Naive thymus-derived CD4-positive, alpha-beta T cell (primary cell): ENCODE results near the gene C16orf87. TPM values are rescaled to one million over a fixed set of nuclear protein-coding genes. Genes with fewer than 3 reads are reported as not detected.
"Not testable (repeated sequence)": the region's sequence is repeated elsewhere in the genome, so short reads cannot be mapped to it uniquely, and the experiment has no call there.

ENCODE experiments used
- ATAC-seq: fragments of 150-1000 bp; cut with Tn5 transposase; 2 replicates; pipeline ENCODE4 v1.10.0; 2021; ENCODE audit warnings: mild to moderate bottlenecking, moderate library complexity
- CTCF ChIA-PET: fragments of 350-600 bp; sonication (Branson Sonifier 250); formaldehyde crosslinking; loops from one replicate; lab custom pipeline; 2021; ENCODE audit warnings: antibody characterized with exemption; lab: Charles Lee
- POLR2A ChIA-PET: fragments of 350-600 bp; sonication (Branson Sonifier 250); formaldehyde crosslinking; loops from one replicate; lab custom pipeline; 2021; ENCODE audit warnings: antibody characterized with exemption, inconsistent platforms; lab: Charles Lee
- DNase-seq, 9 donors: peaks; one replicate each; pipeline versions ENCODE4 v3.0.0 to v3.0.0-alpha.2; 2020 to 2022; ENCODE audit warnings: mixed read lengths in 1 of 9
- H3K27ac ChIP-seq: one replicate; pipeline ENCODE4 v1.7.0; 2013; ENCODE audit warnings: mild to moderate bottlenecking, low read depth, low read length, moderate library complexity
- H3K27me3 ChIP-seq, 2 donors: one replicate each; pipeline ENCODE4 v1.7.0; 2013; ENCODE audit warnings: low read length in 2 of 2, mild to moderate bottlenecking in 2 of 2, moderate library complexity in 2 of 2; ENCODE audit not compliant: control insufficient read depth in 2 of 2, insufficient read depth in 2 of 2
- H3K36me3 ChIP-seq, 3 experiments: 1 replicate in 2 of 3; 2 replicates in 1 of 3; pipeline ENCODE4 v1.7.0; 2013; ENCODE audit warnings: low read length in 3 of 3, mild to moderate bottlenecking in 3 of 3, moderate library complexity in 1 of 3; ENCODE audit not compliant: insufficient read depth in 3 of 3, control insufficient read depth in 2 of 3
- H3K4me1 ChIP-seq, 2 donors: one replicate each; pipeline ENCODE4 v1.7.0; 2013; ENCODE audit warnings: low read length in 2 of 2, mild to moderate bottlenecking in 2 of 2, moderate library complexity in 1 of 2; ENCODE audit not compliant: control insufficient read depth in 2 of 2, insufficient read depth in 2 of 2
- H3K4me3 ChIP-seq: 2 replicates; pipeline ENCODE4 v1.7.0; 2013; ENCODE audit warnings: mild to moderate bottlenecking, low read length
- H3K9me3 ChIP-seq, 3 experiments: 1 replicate in 2 of 3; 2 replicates in 1 of 3; pipeline ENCODE4 v1.7.0; 2013; ENCODE audit warnings: low read length in 3 of 3; ENCODE audit not compliant: control insufficient read depth in 2 of 3
- H3K27ac Mint-ChIP-seq, 9 donors: one replicate each; pipeline ENCODE4 v1.8.0; 2020 to 2022; ENCODE audit warnings: mixed read lengths in 9 of 9, mild to moderate bottlenecking in 8 of 9, moderate library complexity in 5 of 9, inconsistent platforms in 2 of 9
- H3K27me3 Mint-ChIP-seq, 5 donors: one replicate each; pipeline ENCODE4 v1.8.0; 2021 to 2022; ENCODE audit warnings: mixed read lengths in 5 of 5, mild to moderate bottlenecking in 1 of 5
- H3K36me3 Mint-ChIP-seq, 5 donors: one replicate each; pipeline ENCODE4 v1.8.0; 2020 to 2022; ENCODE audit warnings: mixed read lengths in 5 of 5, mild to moderate bottlenecking in 3 of 5, inconsistent platforms in 1 of 5
- H3K4me1 Mint-ChIP-seq, 7 donors: one replicate each; pipeline ENCODE4 v1.8.0; 2020 to 2022; ENCODE audit warnings: mixed read lengths in 7 of 7, mild to moderate bottlenecking in 3 of 7, inconsistent platforms in 1 of 7
- H3K4me3 Mint-ChIP-seq, 10 donors: one replicate each; pipeline ENCODE4 v1.8.0; 2020 to 2022; ENCODE audit warnings: mild to moderate bottlenecking in 10 of 10, mixed read lengths in 10 of 10, moderate library complexity in 6 of 10, inconsistent platforms in 2 of 10
- H3K9me3 Mint-ChIP-seq, 11 donors: one replicate each; pipeline ENCODE4 v1.8.0; 2020 to 2022; ENCODE audit warnings: mixed read lengths in 11 of 11, mild to moderate bottlenecking in 4 of 11, inconsistent platforms in 1 of 11, moderate library complexity in 1 of 11
- intact Hi-C, 2 donors: fragments of 100-400 bp; cut with micrococcal nuclease; formaldehyde crosslinking; loops; one replicate each; pipeline ENCODE4 v1.15.1; 2023
- polyA plus RNA-seq, 2 donors: library from polyadenylated mRNA; unstranded; fragments of 300-500 nt; fragmentation: Illumina TruSeq; gene quantifications; one replicate each; pipeline ENCODE4 v1.2.3, GENCODE V29; 2021
- total RNA-seq, 6 experiments: library from RNA in 5 of 6; stranded (reverse) in 5 of 6; gene quantifications; 1 replicate in 5 of 6; 2 replicates in 1 of 6; pipeline ENCODE4 v1.2.3 and lab custom pipeline; 2021 to 2026

Gene C16orf87
- total and polyA plus RNA-seq, 7 experiments from 2014 or later: 5.3 to 14.0 (median 8.8) TPM

DNA sequence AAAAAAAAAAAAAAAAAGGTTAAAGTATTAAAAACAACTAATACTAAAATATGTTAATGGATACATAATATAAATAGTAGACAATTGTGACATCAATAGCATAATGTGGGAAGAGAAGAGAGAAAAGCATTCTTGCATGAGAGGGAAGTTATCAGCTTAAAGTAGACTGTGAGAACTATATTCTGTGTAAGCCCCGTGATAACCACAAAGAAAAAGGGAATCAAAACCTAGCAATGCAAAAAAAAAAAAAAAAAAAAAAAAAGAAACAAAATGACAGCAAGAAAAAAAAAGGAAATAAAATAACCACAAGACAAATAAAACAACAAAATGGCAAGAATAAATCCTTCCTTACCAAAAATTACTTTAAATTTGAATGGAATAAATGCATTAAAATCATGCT, 43.1 kb downstream of the C16orf87 start:
- peaks cover 5 to 14% (median 9%) of the 10 kb centered on the region in 5 donors for H3K36me3 Mint-ChIP-seq
- ATAC-seq (no peak), DNase-seq (no peak)
- H3K36me3 ChIP-seq: no peaks in the 10 kb centered on the region
- CTCF ChIA-PET: no interaction called here
- peak overlapping the region in 2 of 9 donors; percentile 14 to 34 for H3K27ac Mint-ChIP-seq
- peaks cover 5 to 29% (median 26%) of the 10 kb centered on the region in 7 donors for H3K4me1 Mint-ChIP-seq
- no peak overlapping the region for H3K27ac ChIP-seq
- no peaks in the 10 kb centered on the region for H3K27me3 ChIP-seq
- no peak overlapping the region for H3K4me3 Mint-ChIP-seq
- peaks cover 0 to 3% (median 0%) of the 10 kb centered on the region in 5 donors for H3K27me3 Mint-ChIP-seq
- intact Hi-C loops: no loop called here
- peaks cover 0 to 10% of the 10 kb centered on the region in 2 donors for H3K4me1 ChIP-seq
- peaks cover 4 to 26% (median 7%) of the 10 kb centered on the region in 11 donors for H3K9me3 Mint-ChIP-seq
- H3K9me3 ChIP-seq: peaks cover 0 to 9% (median 0%) of the 10 kb centered on the region in 3 experiments
- H3K4me3 ChIP-seq: no peak overlapping the region
- POLR2A ChIA-PET: interaction anchor here (0.6 kb wide), 1 partner anchor 10 kb away, joined by 3 read pairs; no protein-coding TSS in a partner anchor

DNA sequence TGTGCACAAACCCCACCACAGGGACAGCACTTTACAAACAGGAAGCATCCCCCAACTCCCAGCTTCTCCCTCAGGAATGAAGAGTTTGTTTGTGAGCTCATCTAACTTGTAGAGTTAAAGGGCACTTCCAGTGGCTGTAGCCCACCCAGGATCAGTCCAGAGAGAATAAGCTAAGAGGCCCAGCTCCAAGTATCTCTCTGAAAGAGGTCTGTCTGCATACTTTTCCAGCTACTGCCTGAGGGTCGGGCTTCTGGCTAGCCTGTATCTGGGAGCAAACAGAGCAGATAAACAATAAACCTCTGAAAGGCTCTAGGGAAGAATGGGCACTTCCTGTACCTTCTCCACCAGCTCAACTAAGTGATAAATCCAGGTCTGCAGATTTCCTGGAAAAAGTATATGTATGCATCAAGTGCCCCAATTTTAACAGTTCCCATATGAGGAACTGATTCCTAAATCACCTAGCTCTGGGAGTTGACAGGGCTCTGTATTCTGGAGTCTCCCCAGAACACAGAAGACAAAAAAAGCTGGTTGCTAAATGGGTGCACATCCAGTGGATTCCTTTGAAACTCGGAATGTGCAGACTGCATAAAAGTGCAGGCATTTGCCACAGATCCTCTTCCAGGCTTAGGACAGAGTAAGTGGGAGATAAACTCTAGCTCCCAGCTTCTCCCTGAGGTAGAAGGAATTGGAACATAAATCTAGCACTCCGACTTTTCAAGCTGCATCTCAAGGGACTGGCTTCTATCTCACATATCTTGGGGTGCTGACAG, 45.7 kb downstream of the C16orf87 start:
- no peaks in the 10 kb centered on the region for H3K36me3 ChIP-seq
- H3K36me3 Mint-ChIP-seq: peaks cover 0 to 10% (median 6%) of the 10 kb centered on the region in 5 donors
- H3K27ac Mint-ChIP-seq: no peak overlapping the region
- ChIA-PET POLR2A (interaction anchor here (0.5 to 0.6 kb wide), 2 partner anchors 81 to 92 kb away, joined by 3 to 4 read pairs; no protein-coding TSS in a partner anchor), CTCF (no interaction called here)
- peaks cover 0 to 9% (median 0%) of the 10 kb centered on the region in 3 experiments for H3K9me3 ChIP-seq
- no peak overlapping the region for H3K27ac ChIP-seq
- peaks cover 0 to 3% (median 0%) of the 10 kb centered on the region in 5 donors for H3K27me3 Mint-ChIP-seq
- no peak overlapping the region for H3K4me3 ChIP-seq
- intact Hi-C loops: no loop called here
- peaks cover 0 to 5% of the 10 kb centered on the region in 2 donors for H3K4me1 ChIP-seq
- H3K27me3 ChIP-seq: no peaks in the 10 kb centered on the region
- DNase-seq (no peak), ATAC-seq (no peak)
- H3K4me1 Mint-ChIP-seq: peaks cover 5 to 20% (median 17%) of the 10 kb centered on the region in 7 donors
- H3K4me3 Mint-ChIP-seq: no peak overlapping the region
- peaks cover 3 to 21% (median 7%) of the 10 kb centered on the region in 11 donors for H3K9me3 Mint-ChIP-seq

DNA sequence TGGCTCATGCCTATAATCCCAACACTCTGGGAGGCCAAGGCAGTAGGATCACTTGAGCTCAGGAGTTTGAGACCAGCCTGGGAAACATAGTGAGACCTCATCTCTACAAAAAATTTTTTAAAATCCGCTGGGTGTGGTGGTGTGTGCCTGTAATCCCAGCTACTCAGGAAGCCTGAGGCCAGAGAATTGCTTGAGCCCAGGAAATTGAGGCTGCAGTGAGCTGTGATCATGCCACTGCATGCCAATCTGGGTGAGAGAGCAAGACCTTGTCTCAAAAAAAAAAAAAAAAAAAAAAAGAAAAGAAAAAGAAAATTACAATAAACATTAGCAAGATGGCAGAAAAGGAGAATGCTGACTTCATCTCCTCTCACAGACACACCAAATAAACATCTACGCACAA, 46.4 kb downstream of the C16orf87 start:
- H3K4me3 Mint-ChIP-seq, DNase-seq, H3K9me3 ChIP-seq, H3K36me3 ChIP-seq, H3K27ac Mint-ChIP-seq, CTCF ChIA-PET, H3K4me1 ChIP-seq, H3K27ac ChIP-seq, intact Hi-C loops, H3K27me3 Mint-ChIP-seq, H3K36me3 Mint-ChIP-seq, H3K27me3 ChIP-seq, ATAC-seq, H3K4me3 ChIP-seq: not testable (repeated sequence)
- peaks cover 5 to 15% (median 14%) of the 10 kb centered on the region in 7 donors for H3K4me1 Mint-ChIP-seq
- H3K9me3 Mint-ChIP-seq: peaks cover 3 to 21% (median 8%) of the 10 kb centered on the region in 11 donors
- POLR2A ChIA-PET: interaction anchor here (0.5 kb wide), 1 partner anchor 91 kb away, joined by 4 read pairs; no protein-coding TSS in a partner anchor

DNA sequence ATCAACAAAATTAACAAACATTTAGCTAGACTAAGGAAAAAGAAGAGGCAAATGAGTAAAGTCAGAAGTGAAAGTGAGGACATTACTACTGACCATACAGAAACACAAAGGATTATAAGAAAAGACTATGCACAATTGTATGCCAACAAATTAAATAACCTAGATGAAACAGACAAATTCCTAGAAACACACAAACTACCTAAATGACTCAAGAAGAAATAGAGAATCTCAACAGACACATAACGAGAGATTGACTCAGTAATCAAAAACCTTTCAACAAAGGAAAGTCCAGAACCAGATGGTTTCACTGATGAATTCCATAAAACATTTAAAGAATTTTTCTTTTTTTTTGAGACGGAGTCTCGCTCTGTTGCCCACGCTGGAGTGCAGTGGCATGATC, 47.2 kb downstream of the C16orf87 start:
- H3K27ac Mint-ChIP-seq: no peak overlapping the region
- intact Hi-C loops: no loop called here
- Histone ChIP-seq H3K36me3 (no peaks in the 10 kb centered on the region), H3K27ac (no peak overlapping the region), H3K4me1 (no peaks in the 10 kb centered on the region), H3K9me3 (peaks cover 0 to 9% (median 0%) of the 10 kb centered on the region in 3 experiments), H3K4me3 (no peak overlapping the region), H3K27me3 (no peaks in the 10 kb centered on the region)
- H3K36me3 Mint-ChIP-seq: peaks cover 0 to 10% (median 6%) of the 10 kb centered on the region in 5 donors
- no peak for ATAC-seq
- CTCF ChIA-PET: no interaction called here
- no peak for DNase-seq
- H3K4me3 Mint-ChIP-seq: no peak overlapping the region
- peaks cover 0 to 3% (median 0%) of the 10 kb centered on the region in 5 donors for H3K27me3 Mint-ChIP-seq
- POLR2A ChIA-PET: no interaction called here
- H3K4me1 Mint-ChIP-seq: peaks cover 3 to 9% (median 7%) of the 10 kb centered on the region in 7 donors
- H3K9me3 Mint-ChIP-seq: peaks cover 3 to 21% (median 8%) of the 10 kb centered on the region in 11 donors

DNA sequence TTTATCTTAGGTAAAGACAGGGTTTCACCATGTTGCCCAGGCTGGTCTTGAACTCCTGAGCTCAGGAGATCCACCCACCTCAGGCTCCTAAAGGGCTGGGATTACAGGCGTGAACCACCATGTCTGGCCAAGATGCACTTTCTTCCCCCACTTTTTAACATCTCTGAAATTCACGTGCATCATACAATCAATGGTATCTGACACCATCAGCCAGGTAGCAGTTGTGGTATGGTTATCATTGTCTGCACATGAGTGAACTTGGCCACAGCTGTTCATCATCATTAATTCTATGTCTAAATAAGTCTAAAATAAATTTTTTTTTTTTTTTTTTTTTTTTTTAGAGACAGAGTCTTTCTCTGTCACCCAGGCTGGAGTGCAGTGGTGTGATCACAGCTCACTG, 48.7 kb downstream of the C16orf87 start:
- Histone ChIP-seq H3K4me3 (no peak overlapping the region), H3K4me1 (no peaks in the 10 kb centered on the region), H3K27me3 (no peaks in the 10 kb centered on the region), H3K9me3 (peaks cover 0 to 9% (median 0%) of the 10 kb centered on the region in 3 experiments), H3K36me3 (no peaks in the 10 kb centered on the region), H3K27ac (no peak overlapping the region)
- Mint-ChIP-seq H3K36me3 (peaks cover 0 to 10% (median 6%) of the 10 kb centered on the region in 5 donors), H3K27me3 (peaks cover 0 to 3% (median 0%) of the 10 kb centered on the region in 5 donors), H3K4me1 (peaks cover 0 to 5% (median 0%) of the 10 kb centered on the region in 7 donors), H3K27ac (no peak overlapping the region), H3K9me3 (peaks cover 4 to 21% (median 8%) of the 10 kb centered on the region in 11 donors), H3K4me3 (no peak overlapping the region)
- ChIA-PET CTCF (no interaction called here), POLR2A (no interaction called here)
- intact Hi-C loops: no loop called here
- no peak for ATAC-seq
- DNase-seq: no peak

DNA sequence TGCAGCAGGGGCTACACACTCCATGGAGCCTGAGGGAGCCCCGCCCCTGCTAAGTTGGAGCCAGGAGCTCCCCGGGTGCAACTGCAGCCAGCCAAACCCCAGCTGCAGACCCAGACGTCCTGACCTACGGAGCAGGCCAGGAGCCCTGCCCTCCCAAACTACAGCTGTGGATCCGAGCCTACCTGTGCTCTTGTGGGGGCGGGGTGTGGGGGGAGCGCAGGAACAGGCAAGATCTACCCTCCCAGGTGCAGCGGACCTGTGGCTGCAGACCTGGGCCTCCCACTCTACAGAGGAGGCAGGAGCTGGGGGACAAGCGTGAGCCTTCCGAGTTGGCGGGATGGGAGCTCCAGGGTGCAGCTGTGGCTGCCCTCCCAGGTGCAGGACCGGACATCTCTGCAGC, 53.2 kb downstream of the C16orf87 start:
- DNase-seq (no peak), ATAC-seq (no peak)
- Histone ChIP-seq H3K27me3 (no peaks in the 10 kb centered on the region), H3K9me3 (no peaks in the 10 kb centered on the region), H3K36me3 (no peaks in the 10 kb centered on the region), H3K4me1 (no peaks in the 10 kb centered on the region), H3K4me3 (no peak overlapping the region), H3K27ac (no peak overlapping the region)
- intact Hi-C loops: no loop called here
- Mint-ChIP-seq H3K27me3 (peaks cover 0 to 4% (median 0%) of the 10 kb centered on the region in 5 donors), H3K9me3 (peaks cover 0 to 4% (median 0%) of the 10 kb centered on the region in 11 donors), H3K4me3 (no peak overlapping the region), H3K27ac (no peak overlapping the region), H3K36me3 (no peaks in the 10 kb centered on the region), H3K4me1 (no peaks in the 10 kb centered on the region)
- CTCF ChIA-PET: no interaction called here
- POLR2A ChIA-PET: no interaction called here
